Fibroblast of lung (primary cell): Measurements from ENCODE around the gene KCNT2. TPM values are rescaled to one million over a fixed set of nuclear protein-coding genes. Genes with fewer than 3 reads are reported as not detected.

Experiments used
- DNase-seq, 2 donors: peaks; one replicate each; pipeline versions ENCODE4 v3.0.0 to v3.0.0-alpha.2; 2010; ENCODE audit warnings: low read depth in 2 of 2
- H2AFZ ChIP-seq: 2 replicates; pipeline ENCODE4 v1.5.1; 2012; ENCODE audit warnings: low read length, control low read depth, inconsistent platforms
- H3K27ac ChIP-seq: 2 replicates; pipeline ENCODE4 v1.5.1; 2011; ENCODE audit warnings: low read length, control low read depth; ENCODE audit not compliant: insufficient read depth
- H3K27me3 ChIP-seq: 2 replicates; pipeline ENCODE4 v1.5.1; 2011; ENCODE audit warnings: mild to moderate bottlenecking, low read length; ENCODE audit not compliant: control insufficient read depth, insufficient read depth
- H3K36me3 ChIP-seq: 2 replicates; pipeline ENCODE4 v1.5.1; 2011; ENCODE audit warnings: low read length; ENCODE audit not compliant: control insufficient read depth, insufficient read depth
- H3K4me1 ChIP-seq: 2 replicates; pipeline ENCODE4 v1.5.1; 2011; ENCODE audit warnings: low read length; ENCODE audit not compliant: control insufficient read depth, insufficient read depth; ENCODE audit errors: extremely low read depth
- H3K4me2 ChIP-seq: 2 replicates; pipeline ENCODE4 v1.5.1; 2011; ENCODE audit warnings: low read length, control low read depth; ENCODE audit not compliant: insufficient read depth; ENCODE audit errors: extremely low read depth
- H3K4me3 ChIP-seq, 4 experiments: fragments of 200-600 bp in 1 of 4; sonication (generic) in 1 of 4; replicated peaks in 1 of 4; 2 replicates each; pipeline ENCODE4 v1.5.1; 2011 to 2016; ENCODE audit warnings: low read length in 4 of 4, low read depth in 3 of 4, mild to moderate bottlenecking in 3 of 4, control low read depth in 2 of 4, inconsistent platforms in 1 of 4, mixed read lengths in 1 of 4; ENCODE audit not compliant: insufficient read depth in 1 of 4; ENCODE audit errors: control extremely low read depth in 1 of 4
- H3K79me2 ChIP-seq: 2 replicates; pipeline ENCODE4 v1.5.1; 2012; ENCODE audit warnings: mild to moderate bottlenecking, low read length, inconsistent platforms; ENCODE audit not compliant: control insufficient read depth, insufficient read depth
- H3K9ac ChIP-seq: 2 replicates; pipeline ENCODE4 v1.5.1; 2011; ENCODE audit warnings: mild to moderate bottlenecking, low read length, control low read depth; ENCODE audit not compliant: insufficient read depth
- H3K9me3 ChIP-seq: 2 replicates; pipeline ENCODE4 v1.5.1; 2012; ENCODE audit warnings: low read depth, low read length; ENCODE audit not compliant: control insufficient read depth, insufficient read depth
- H4K20me1 ChIP-seq: 2 replicates; pipeline ENCODE4 v1.5.1; 2011; ENCODE audit warnings: low read length; ENCODE audit not compliant: control insufficient read depth, insufficient read depth; ENCODE audit errors: extremely low read depth
- EZH2 ChIP-seq: IDR thresholded peaks from 2 replicates; pipeline ENCODE4 v1.5.1; 2012; ENCODE audit warnings: low read length, control low read depth, mild to moderate bottlenecking; ENCODE audit errors: missing control alignments
- polyA plus RNA-seq, 2 donors: library from polyadenylated mRNA; depleted of rRNA in 1 of 2; stranded (reverse) in 1 of 2; unstranded in 1 of 2; fragments of >200 nt; gene quantifications; 2 replicates each; pipeline ENCODE4 v1.2.1, GENCODE V29; 2011 to 2012; ENCODE audit warnings: missing spikeins in 1 of 2
- total RNA-seq: library from RNA; depleted of rRNA; stranded (reverse); fragments of >200 nt; gene quantifications from 2 replicates; pipeline ENCODE4 v1.2.1, GENCODE V29; 2014
- TF ChIP-seq, protein P1 (sequence below), 2 donors: IDR thresholded peaks in 1 of 2; conservative IDR thresholded peaks in 1 of 2; 1 replicate in 1 of 2; 2 replicates in 1 of 2; pipeline ENCODE4 v1.5.1; 2011 to 2012; ENCODE audit warnings: low read length in 2 of 2, control low read depth in 1 of 2, inconsistent platforms in 1 of 2, low read depth in 1 of 2, mild to moderate bottlenecking in 1 of 2

KCNT2 gene
- total and polyA plus RNA-seq, 2 donors (not counting 1 experiment from before 2014, with no cell fraction given) = 0.96 to 8.1 TPM

DNA sequence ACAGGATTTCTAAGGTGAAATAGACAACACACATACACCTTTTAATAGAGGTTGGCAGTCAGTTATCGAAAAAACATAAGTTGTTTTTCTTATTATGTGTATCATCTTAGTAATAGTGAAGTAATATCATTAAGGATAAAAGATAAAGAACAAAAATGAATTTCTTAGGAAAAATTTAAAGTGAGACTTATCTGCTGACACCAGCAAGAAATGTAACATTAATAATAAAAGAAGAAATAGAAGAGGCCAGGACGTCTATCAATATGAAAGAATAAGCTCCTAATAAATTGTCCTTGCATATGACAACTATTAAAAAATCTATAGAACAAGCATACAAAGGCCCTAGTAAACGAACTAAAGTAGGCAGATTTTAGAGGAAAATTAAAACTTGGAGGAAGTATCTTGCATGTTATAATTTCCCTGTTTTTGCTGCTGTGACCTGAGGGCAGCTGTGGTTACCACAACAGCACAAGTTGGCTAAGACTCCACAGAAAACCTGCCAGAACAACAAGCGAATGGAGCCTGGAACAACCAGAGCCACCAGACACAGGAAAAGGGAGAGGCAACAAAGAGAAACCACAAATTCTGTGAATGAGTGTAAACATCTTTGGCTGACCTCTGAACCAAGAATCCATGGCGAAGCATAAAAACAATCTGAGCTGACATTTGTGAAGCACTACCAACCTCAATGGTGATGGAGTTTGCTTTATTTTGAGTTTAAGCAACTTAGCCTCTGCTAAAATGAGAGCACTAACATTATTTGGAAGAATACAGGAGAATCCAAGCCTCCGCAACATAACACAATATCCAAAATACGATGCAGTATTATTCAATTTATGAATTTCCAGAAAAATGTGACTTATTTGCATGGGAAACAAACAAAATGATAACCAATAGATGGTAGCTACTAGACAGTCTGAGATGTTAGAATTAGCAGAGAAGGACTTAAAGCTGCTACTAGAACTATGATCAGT, 207.5 kb downstream of the KCNT2 start:
- Histone ChIP-seq H3K79me2 (no peaks in the 10 kb centered on the region), H3K9me3 (no peaks in the 10 kb centered on the region), H3K4me1 (no peaks in the 10 kb centered on the region), H3K36me3 (no peaks in the 10 kb centered on the region), H3K27ac (no peak overlapping the region), H3K27me3 (no peaks in the 10 kb centered on the region), H4K20me1 (no peaks in the 10 kb centered on the region), H3K4me2 (peak overlapping the region; percentile 63), H2AFZ (peak overlapping the region; percentile 35), H3K9ac (no peak overlapping the region), H3K4me3 (no peak overlapping the region)
- peak; percentile 93 to 94 for DNase-seq
- TF ChIP-seq, protein P1, sequence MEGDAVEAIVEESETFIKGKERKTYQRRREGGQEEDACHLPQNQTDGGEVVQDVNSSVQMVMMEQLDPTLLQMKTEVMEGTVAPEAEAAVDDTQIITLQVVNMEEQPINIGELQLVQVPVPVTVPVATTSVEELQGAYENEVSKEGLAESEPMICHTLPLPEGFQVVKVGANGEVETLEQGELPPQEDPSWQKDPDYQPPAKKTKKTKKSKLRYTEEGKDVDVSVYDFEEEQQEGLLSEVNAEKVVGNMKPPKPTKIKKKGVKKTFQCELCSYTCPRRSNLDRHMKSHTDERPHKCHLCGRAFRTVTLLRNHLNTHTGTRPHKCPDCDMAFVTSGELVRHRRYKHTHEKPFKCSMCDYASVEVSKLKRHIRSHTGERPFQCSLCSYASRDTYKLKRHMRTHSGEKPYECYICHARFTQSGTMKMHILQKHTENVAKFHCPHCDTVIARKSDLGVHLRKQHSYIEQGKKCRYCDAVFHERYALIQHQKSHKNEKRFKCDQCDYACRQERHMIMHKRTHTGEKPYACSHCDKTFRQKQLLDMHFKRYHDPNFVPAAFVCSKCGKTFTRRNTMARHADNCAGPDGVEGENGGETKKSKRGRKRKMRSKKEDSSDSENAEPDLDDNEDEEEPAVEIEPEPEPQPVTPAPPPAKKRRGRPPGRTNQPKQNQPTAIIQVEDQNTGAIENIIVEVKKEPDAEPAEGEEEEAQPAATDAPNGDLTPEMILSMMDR (conservative IDR thresholded peaks at IDR 0.05 in 1 of 2, IDR thresholded peaks at IDR 0.05 in 1 of 2; ENCODE audit: low read depth in 1 of 2, low read length in 2 of 2) = no peak
- TF ChIP-seq EZH2 = no peak

DNA sequence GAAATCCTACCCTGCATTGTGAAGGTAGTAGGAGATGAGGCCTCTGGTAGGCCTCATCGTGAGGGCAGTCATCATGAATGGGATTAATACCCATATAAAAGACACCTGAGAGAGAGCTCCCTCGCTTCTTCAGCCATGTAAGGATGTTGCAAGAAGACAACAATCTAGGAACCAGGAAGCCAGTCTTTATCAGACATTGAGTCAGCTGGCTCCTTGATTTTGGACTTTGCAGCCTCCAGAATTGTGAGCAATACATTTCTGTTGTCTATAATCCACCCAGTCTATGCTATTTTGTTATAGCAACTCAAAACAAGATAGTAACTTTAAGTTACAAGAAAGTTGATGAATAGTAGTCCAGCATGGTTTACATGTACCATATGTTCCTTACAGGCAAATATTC, 208.5 kb downstream of the KCNT2 start:
- DNase-seq = no peak
- no peaks in the 10 kb centered on the region for H3K4me1 ChIP-seq
- no peaks in the 10 kb centered on the region for H3K9me3 ChIP-seq
- no peak overlapping the region for H3K4me2 ChIP-seq
- H3K36me3 ChIP-seq = no peaks in the 10 kb centered on the region
- H3K9ac ChIP-seq = no peak overlapping the region
- H2AFZ ChIP-seq = no peak overlapping the region
- no peak overlapping the region for H3K27ac ChIP-seq
- H4K20me1 ChIP-seq = no peaks in the 10 kb centered on the region
- TF ChIP-seq EZH2 = no peak
- TF ChIP-seq, protein P1 (conservative IDR thresholded peaks at IDR 0.05 in 1 of 2, IDR thresholded peaks at IDR 0.05 in 1 of 2; ENCODE audit: low read depth in 1 of 2, low read length in 2 of 2) = no peak
- H3K79me2 ChIP-seq = no peaks in the 10 kb centered on the region
- H3K27me3 ChIP-seq = no peaks in the 10 kb centered on the region
- H3K4me3 ChIP-seq = no peak overlapping the region

DNA sequence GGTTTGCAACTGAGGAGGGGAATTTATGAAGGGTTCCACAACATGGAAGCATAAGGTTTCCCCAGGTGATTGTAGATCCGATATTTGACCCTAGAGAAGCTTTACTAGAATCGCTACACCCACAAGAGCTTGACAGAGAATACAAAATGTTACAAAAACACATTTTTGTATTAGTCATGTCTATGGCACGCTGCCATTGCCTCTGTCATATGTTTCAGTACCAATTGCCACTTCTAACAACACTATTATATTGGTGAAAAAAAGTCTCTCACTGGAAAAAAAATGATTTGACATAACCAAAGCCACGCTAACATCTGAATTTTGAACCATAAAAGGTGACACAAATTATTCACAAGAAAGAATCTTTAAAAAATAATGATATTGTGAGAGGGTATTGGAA, 214.5 kb downstream of the KCNT2 start:
- Histone ChIP-seq H3K9ac (no peak overlapping the region), H3K79me2 (no peaks in the 10 kb centered on the region), H3K9me3 (no peaks in the 10 kb centered on the region), H3K4me1 (no peaks in the 10 kb centered on the region), H3K36me3 (no peaks in the 10 kb centered on the region), H3K4me3 (no peak overlapping the region), H3K27ac (no peak overlapping the region), H3K27me3 (no peaks in the 10 kb centered on the region), H4K20me1 (no peaks in the 10 kb centered on the region), H2AFZ (no peak overlapping the region), H3K4me2 (no peak overlapping the region)
- TF ChIP-seq, protein P1 (conservative IDR thresholded peaks at IDR 0.05 in 1 of 2, IDR thresholded peaks at IDR 0.05 in 1 of 2; ENCODE audit: low read depth in 1 of 2, low read length in 2 of 2) = no peak
- TF ChIP-seq EZH2 = no peak
- peak; percentile 66 to 69 for DNase-seq
